Cardiac muscle cell (in vitro differentiated cells and primary cell): ENCODE measurements around the gene PPP4R4. TPM values are rescaled to one million over a fixed set of nuclear protein-coding genes. Genes with fewer than 3 reads are reported as not detected.
A peak's percentile ranks its signal among the peaks of the same experiment; 100 is the strongest.

ENCODE experiments used
- DNase-seq, 2 donors: peaks; one replicate each; pipeline versions ENCODE4 v3.0.0 to v3.0.0-alpha.2; 2010 to 2017; ENCODE audit warnings: low read depth in 1 of 2, low spot score in 1 of 2
- H3K27ac ChIP-seq: fragments of 200-600 bp; sonication (generic); 2 replicates; pipeline ENCODE4 v1.5.1; 2016
- H3K27me3 ChIP-seq: fragments of 200-600 bp; sonication (generic); 2 replicates; pipeline ENCODE4 v1.6.0; 2016; ENCODE audit warnings: control low read depth
- H3K36me3 ChIP-seq: fragments of 200-600 bp; sonication (generic); 2 replicates; pipeline ENCODE4 v1.5.1; 2016; ENCODE audit warnings: control low read depth
- H3K4me1 ChIP-seq: fragments of 200-600 bp; sonication (generic); 2 replicates; pipeline ENCODE4 v1.8.1; 2017; ENCODE audit warnings: low read depth, mild to moderate bottlenecking, mixed run types
- H3K4me3 ChIP-seq: fragments of 200-600 bp; sonication (generic); 2 replicates; pipeline ENCODE4 v1.5.1; 2016; ENCODE audit warnings: mild to moderate bottlenecking
- H3K9me3 ChIP-seq: fragments of 200-600 bp; sonication (generic); 2 replicates; pipeline ENCODE4 v1.5.1; 2017; ENCODE audit warnings: low read depth, mild to moderate bottlenecking, control low read depth
- CTCF ChIP-seq: IDR thresholded peaks from 2 replicates; pipeline ENCODE4 v1.5.1; 2012; ENCODE audit warnings: low read depth, mild to moderate bottlenecking, low read length
- polyA plus RNA-seq: library from polyadenylated mRNA; unstranded; fragments of >200 nt; fragmentation: Nextera tagmentation; extraction: Ambion mirVana; gene quantifications from 2 replicates; pipeline ENCODE4 v1.2.1, GENCODE V29; 2016
- total RNA-seq: library from RNA; depleted of rRNA; stranded (reverse); fragments of >200 nt; gene quantifications from 2 replicates; pipeline ENCODE4 v1.2.3, GENCODE V29; 2016

The PPP4R4 gene
- total and polyA plus RNA-seq, 2 experiments from 2014 or later, result 0.59 to 9.8 TPM

GRCh38 chr14:94127330-94127729, 46.8 kb upstream of the PPP4R4 start:
- Histone ChIP-seq H3K4me1 (no peaks in the 10 kb centered on the region), H3K9me3 (no peaks in the 10 kb centered on the region), H3K27me3 (no peaks in the 10 kb centered on the region), H3K27ac (no peak overlapping the region), H3K36me3 (no peaks in the 10 kb centered on the region), H3K4me3 (no peak overlapping the region)
- no peak for DNase-seq
- no peak for TF ChIP-seq CTCF

GRCh38 chr14:94128216-94128839, 45.8 kb upstream of the PPP4R4 start:
- no peak for TF ChIP-seq CTCF
- Histone ChIP-seq H3K36me3 (no peaks in the 10 kb centered on the region), H3K9me3 (no peaks in the 10 kb centered on the region), H3K27me3 (no peaks in the 10 kb centered on the region), H3K4me3 (no peak overlapping the region), H3K4me1 (no peaks in the 10 kb centered on the region), H3K27ac (no peak overlapping the region)
- DNase-seq, result no peak

GRCh38 chr14:94129111-94129757, 44.9 kb upstream of the PPP4R4 start, which contains the start of gene IFI27L2:
Gene IFI27L2, minus strand, starts transcription at chr14:94129604. Its CDS starts 40 bp downstream, at chr14:94129564.
- H3K9me3 ChIP-seq, result no peaks in the 10 kb centered on the region
- peak; percentile 17 for TF ChIP-seq CTCF
- peak within 1 kb of the TSS; percentile 70 for H3K27ac ChIP-seq
- H3K27me3 ChIP-seq, result no peaks in the 10 kb centered on the region
- H3K4me1 ChIP-seq, result no peaks in the 10 kb centered on the region
- H3K4me3 ChIP-seq, result peak within 1 kb of the TSS; percentile 51
- DNase-seq, result peak; percentile 90 to 93
- no peaks in the 10 kb centered on the region for H3K36me3 ChIP-seq

- H3K4me3 ChIP-seq, result peak overlapping the region; percentile 51
- no peaks in the 10 kb centered on the region for H3K9me3 ChIP-seq
- H3K27ac ChIP-seq, result peak overlapping the region; percentile 70
- H3K4me1 ChIP-seq, result no peaks in the 10 kb centered on the region
- peak; percentile 62 to 65 for DNase-seq
- H3K27me3 ChIP-seq, result no peaks in the 10 kb centered on the region
- no peaks in the 10 kb centered on the region for H3K36me3 ChIP-seq
- TF ChIP-seq CTCF, result no peak
These were observed 44.2 kb upstream of the PPP4R4 start for GRCh38 chr14:94129758-94130414.

- peak; percentile 72 to 80 for DNase-seq
- Histone ChIP-seq H3K27me3 (no peaks in the 10 kb centered on the region), H3K4me1 (no peaks in the 10 kb centered on the region), H3K4me3 (no peak overlapping the region), H3K27ac (no peak overlapping the region), H3K36me3 (no peaks in the 10 kb centered on the region), H3K9me3 (no peaks in the 10 kb centered on the region)
- peak; percentile 80 for TF ChIP-seq CTCF
These were observed 41.7 kb upstream of the PPP4R4 start for GRCh38 chr14:94132285-94132887.
